Stomach (tissue), 4 donors: ENCODE data around the gene MAGEA10.

Experiments
- CTCF ChIP-seq, 7 experiments: fragments of 450-650 bp in 4 of 7; fragments of 200-600 bp in 3 of 7; sonication (generic) in 3 of 7; IDR thresholded peaks; one replicate each; pipeline ENCODE4 v1.5.1; 2016 to 2019; ENCODE audit warnings: antibody characterized with exemption in 7 of 7, control low read depth in 2 of 7, mild to moderate bottlenecking in 1 of 7
- EP300 ChIP-seq: sonication (generic); formaldehyde crosslinking; IDR thresholded peaks from one replicate; pipeline ENCODE4 v1.6.1; 2017; ENCODE audit warnings: antibody characterized with exemption
- POLR2A ChIP-seq, 4 donors: fragments of 450-650 bp; IDR thresholded peaks; one replicate each; pipeline ENCODE4 v1.6.1; 2016; ENCODE audit warnings: antibody characterized with exemption in 4 of 4, control low read depth in 2 of 4, mild to moderate bottlenecking in 1 of 4, moderate library complexity in 1 of 4
- POLR2AphosphoS5 ChIP-seq, 3 donors: sonication (generic); formaldehyde crosslinking; IDR thresholded peaks; one replicate each; pipeline ENCODE4 v1.6.1; 2016; ENCODE audit warnings: antibody characterized with exemption in 3 of 3

DNA sequence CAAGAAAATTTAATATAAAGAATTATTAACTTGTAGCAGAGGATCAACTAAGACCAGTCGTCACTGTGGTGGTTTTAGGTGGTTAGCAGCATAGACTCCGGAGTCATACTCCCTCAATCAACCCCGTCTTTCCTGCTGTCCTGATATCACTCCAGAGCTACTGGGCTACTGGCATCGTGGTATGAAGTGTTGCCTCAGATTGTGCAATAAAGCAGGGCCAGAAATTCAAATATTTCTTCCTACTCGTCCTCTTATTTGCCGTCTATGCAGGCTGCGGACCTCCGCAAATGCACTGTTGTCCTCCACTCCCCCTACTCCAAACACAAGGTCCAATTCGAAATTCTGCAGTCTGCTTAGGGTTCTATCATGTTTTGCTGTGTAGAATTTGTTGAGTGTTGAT is 1.2 kb upstream of the MAGEA10 start:
- TF ChIP-seq POLR2A (IDR thresholded peaks at IDR 0.05) (no peak), CTCF (IDR thresholded peaks at IDR 0.05) (no peak), EP300 (no peak), POLR2AphosphoS5 (IDR thresholded peaks at IDR 0.05) (no peak)
